Measurements from ENCODE around the gene KIF18A.

- TF ChIP-seq EZH2 (IDR thresholded peaks at IDR 0.05; ENCODE audit: low read length) (no peak), CTCF (optimal IDR thresholded peaks at IDR 0.05 in 1 of 3, IDR thresholded peaks at IDR 0.05 in 1 of 3, conservative IDR thresholded peaks at IDR 0.05 in 1 of 3; ENCODE audit: extremely low read depth in 1 of 3, insufficient read depth in 2 of 3, low read length in 3 of 3) (no peak)
Observed at GRCh38 chr11:27996066-27996465, 111.9 kb downstream of the KIF18A start.

Data from keratinocyte (primary cell).